WTC11 (cell line): ENCODE results near the gene SEC23IP. TPM values are rescaled to one million over a fixed set of nuclear protein-coding genes. Genes with fewer than 3 reads are reported as not detected.

Experiments used
- ATAC-seq: fragments of 200-7000 bp; cut with Tn5 transposase; 2 replicates; pipeline ENCODE4 v1.10.0; 2021; ENCODE audit warnings: mild to moderate bottlenecking, moderate library complexity
- CTCF ChIA-PET: fragments of 300-600 bp; sonication (Branson Sonifier 250); formaldehyde crosslinking; loops from one replicate; lab custom pipeline; 2021; ENCODE audit warnings: antibody characterized with exemption; lab: Charles Lee
- POLR2A ChIA-PET: fragments of 350-600 bp; sonication (Branson Sonifier 250); formaldehyde crosslinking; loops from one replicate; lab custom pipeline; 2021; ENCODE audit warnings: antibody characterized with exemption; lab: Charles Lee
- DNase-seq: peaks from one replicate; pipeline ENCODE4 v3.0.0; 2021; ENCODE audit warnings: low spot score
- H3K27ac Mint-ChIP-seq: 2 replicates; pipeline ENCODE4 v1.8.0; 2021; ENCODE audit warnings: mixed read lengths
- H3K27me3 Mint-ChIP-seq: 2 replicates; pipeline ENCODE4 v1.8.0; 2021; ENCODE audit warnings: low read depth, mild to moderate bottlenecking, moderate library complexity, mixed read lengths
- H3K36me3 Mint-ChIP-seq: 2 replicates; pipeline ENCODE4 v1.8.0; 2021; ENCODE audit warnings: mixed read lengths
- H3K4me1 Mint-ChIP-seq: 2 replicates; pipeline ENCODE4 v1.8.0; 2022; ENCODE audit warnings: mixed read lengths
- H3K4me3 Mint-ChIP-seq: 2 replicates; pipeline ENCODE4 v1.8.0; 2021; ENCODE audit warnings: mild to moderate bottlenecking, moderate library complexity, mixed read lengths
- H3K9me3 Mint-ChIP-seq: 2 replicates; pipeline ENCODE4 v1.8.0; 2021; ENCODE audit warnings: mixed read lengths
- AR ChIP-seq: fragments of 250-450 bp; sonication (Bioruptor Pico); IDR thresholded peaks from 2 replicates; pipeline ENCODE4 v1.9.0; 2021; ENCODE audit warnings: mild to moderate bottlenecking
- CBFB ChIP-seq: sonication (generic); formaldehyde crosslinking; IDR thresholded peaks from 2 replicates; pipeline ENCODE4 v1.8.1; 2022; ENCODE audit warnings: mild to moderate bottlenecking, low read depth, missing genetic modification reagents
- CTCF ChIP-seq: fragments of 200-600 bp; IDR thresholded peaks from 2 replicates; pipeline ENCODE4 v1.8.0; 2022; ENCODE audit warnings: antibody characterized with exemption
- FOXP1 ChIP-seq: sonication (generic); formaldehyde crosslinking; IDR thresholded peaks from 2 replicates; pipeline ENCODE4 v1.8.0; 2022; ENCODE audit warnings: missing genetic modification reagents, mild to moderate bottlenecking, moderate library complexity, borderline replicate concordance
- IRF1 ChIP-seq: sonication (generic); formaldehyde crosslinking; IDR thresholded peaks from 2 replicates; pipeline ENCODE4 v1.8.0; 2023; ENCODE audit warnings: missing genetic modification reagents
- JUN ChIP-seq: sonication (generic); formaldehyde crosslinking; IDR thresholded peaks from 2 replicates; pipeline ENCODE4 v1.8.0; 2023; ENCODE audit warnings: mild to moderate bottlenecking, missing genetic modification reagents
- MAX ChIP-seq: sonication (generic); formaldehyde crosslinking; IDR thresholded peaks from 2 replicates; pipeline ENCODE4 v1.8.0; 2022; ENCODE audit warnings: mild to moderate bottlenecking, missing genetic modification reagents
- MXD4 ChIP-seq: fragments of 250-450 bp; sonication (Bioruptor Pico); IDR thresholded peaks from 2 replicates; pipeline ENCODE4 v1.8.0; 2021; ENCODE audit warnings: mild to moderate bottlenecking, moderate library complexity, borderline replicate concordance
- NFE2L1 ChIP-seq: sonication (generic); formaldehyde crosslinking; IDR thresholded peaks from 2 replicates; pipeline ENCODE4 v1.8.1; 2023; ENCODE audit warnings: missing genetic modification reagents
- NR2C2 ChIP-seq: sonication (generic); formaldehyde crosslinking; IDR thresholded peaks from 2 replicates; pipeline ENCODE4 v1.8.0; 2022; ENCODE audit warnings: mild to moderate bottlenecking, missing genetic modification reagents
- OVOL2 ChIP-seq: fragments of 250-450 bp; sonication (Bioruptor Pico); IDR thresholded peaks from 2 replicates; pipeline ENCODE4 v1.9.0; 2021; ENCODE audit warnings: mild to moderate bottlenecking, borderline replicate concordance
- PRRX2 ChIP-seq: fragments of 250-450 bp; sonication (Bioruptor Pico); IDR thresholded peaks from 2 replicates; pipeline ENCODE4 v1.8.0; 2021; ENCODE audit warnings: mild to moderate bottlenecking
- SP1 ChIP-seq: sonication (generic); formaldehyde crosslinking; conservative IDR thresholded peaks from 2 replicates; pipeline ENCODE4 v1.8.1; 2022; ENCODE audit warnings: missing genetic modification reagents
- STAT6 ChIP-seq: sonication (generic); formaldehyde crosslinking; conservative IDR thresholded peaks from 2 replicates; pipeline ENCODE4 v1.8.1; 2023; ENCODE audit warnings: mild to moderate bottlenecking, low read depth, missing genetic modification reagents, moderate library complexity
- TCF7 ChIP-seq: sonication (generic); formaldehyde crosslinking; IDR thresholded peaks from 2 replicates; pipeline ENCODE4 v1.8.0; 2022; ENCODE audit warnings: mild to moderate bottlenecking, low read depth, missing genetic modification reagents, moderate library complexity
- TP53 ChIP-seq: sonication (generic); formaldehyde crosslinking; IDR thresholded peaks from 2 replicates; pipeline ENCODE4 v1.8.1; 2023; ENCODE audit warnings: mild to moderate bottlenecking, missing genetic modification reagents
- ZNF121 ChIP-seq: sonication (generic); formaldehyde crosslinking; IDR thresholded peaks from 2 replicates; pipeline ENCODE4 v1.8.0; 2023; ENCODE audit warnings: missing genetic modification reagents
- ZNF138 ChIP-seq: sonication (generic); formaldehyde crosslinking; conservative IDR thresholded peaks from 2 replicates; pipeline ENCODE4 v1.8.1; 2022; ENCODE audit warnings: mild to moderate bottlenecking, moderate library complexity, missing genetic modification reagents
- ZNF396 ChIP-seq: fragments of 250-450 bp; sonication (Bioruptor Pico); IDR thresholded peaks from 2 replicates; pipeline ENCODE4 v1.8.0; 2021; ENCODE audit warnings: mild to moderate bottlenecking, moderate library complexity, borderline replicate concordance
- ZNF671 ChIP-seq: fragments of 250-450 bp; sonication (Bioruptor Pico); IDR thresholded peaks from 2 replicates; pipeline ENCODE4 v1.8.0; 2021; ENCODE audit warnings: mild to moderate bottlenecking
- total RNA-seq: library from RNA; stranded (reverse); gene quantifications from 3 replicates; pipeline ENCODE4 v1.2.3, GENCODE V29; 2021
- TF ChIP-seq, protein P1 (sequence below): fragments of 250-450 bp; sonication (Bioruptor Pico); IDR thresholded peaks from 2 replicates; pipeline ENCODE4 v1.9.0; 2021; ENCODE audit warnings: mild to moderate bottlenecking
- TF ChIP-seq, protein P2 (sequence below): sonication (generic); formaldehyde crosslinking; IDR thresholded peaks from 2 replicates; pipeline ENCODE4 v1.8.1; 2022; ENCODE audit warnings: low read depth, missing genetic modification reagents, borderline replicate concordance

The SEC23IP gene
- total RNA-seq, 1 experiment from 2014 or later = 82.3 TPM

DNA sequence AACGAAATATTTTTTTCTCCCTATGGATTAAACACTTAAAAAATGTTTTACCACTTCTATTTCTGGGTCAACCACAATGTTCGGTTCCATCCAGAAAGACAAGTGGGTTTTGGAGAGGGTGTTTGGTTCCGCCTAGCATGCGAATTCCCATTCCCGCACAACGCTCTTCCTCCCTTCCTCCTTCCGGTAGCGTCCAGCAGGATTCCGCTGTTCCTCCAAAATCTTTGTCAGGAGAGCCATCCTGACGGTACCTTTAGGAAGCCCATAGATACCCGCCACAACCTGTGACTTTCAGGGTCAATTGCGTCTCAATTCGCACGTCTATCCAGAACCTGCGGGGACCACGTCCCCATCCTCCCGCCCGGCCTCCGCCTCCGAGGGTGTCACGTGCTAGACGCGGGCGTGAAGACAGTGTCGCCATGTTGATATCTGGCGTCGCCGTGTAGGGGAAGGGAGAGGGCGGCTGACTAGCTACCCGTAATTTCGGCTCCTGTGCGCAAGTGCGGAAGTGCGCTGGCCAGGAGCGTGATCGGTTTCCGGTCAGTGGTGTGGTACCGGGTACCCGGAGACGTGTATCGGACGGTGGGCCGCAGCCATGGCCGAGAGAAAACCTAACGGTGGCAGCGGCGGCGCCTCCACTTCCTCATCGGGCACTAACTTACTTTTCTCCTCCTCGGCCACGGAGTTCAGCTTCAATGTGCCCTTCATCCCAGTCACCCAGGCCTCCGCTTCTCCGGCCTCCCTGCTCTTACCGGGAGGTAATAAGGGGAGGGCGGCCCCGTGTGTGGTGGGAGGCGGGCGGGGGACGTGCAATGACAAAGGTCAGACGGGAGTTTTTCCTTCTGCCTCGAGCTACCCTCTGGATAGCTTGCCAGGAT, at the start of gene SEC23IP (continued):
- TF ChIP-seq MAX (CRISPR knock-in tag) = peak; percentile 97
- TF ChIP-seq FOXP1 (CRISPR knock-in tag) = peak; percentile 70; the same call in 1 of the 2 replicates
- TF ChIP-seq STAT6 = no peak
- peak; percentile 85; the same call in 1 of the 2 replicates for TF ChIP-seq NFE2L1 (CRISPR knock-in tag)
- peak; percentile 56; the same call in 1 of the 2 replicates for TF ChIP-seq CBFB (CRISPR knock-in tag)
- TF ChIP-seq TP53 (CRISPR knock-in tag) = peak; percentile 68; the same call in 1 of the 2 replicates
- TF ChIP-seq NR2C2 (CRISPR knock-in tag) = no peak
- TF ChIP-seq, protein P1, sequence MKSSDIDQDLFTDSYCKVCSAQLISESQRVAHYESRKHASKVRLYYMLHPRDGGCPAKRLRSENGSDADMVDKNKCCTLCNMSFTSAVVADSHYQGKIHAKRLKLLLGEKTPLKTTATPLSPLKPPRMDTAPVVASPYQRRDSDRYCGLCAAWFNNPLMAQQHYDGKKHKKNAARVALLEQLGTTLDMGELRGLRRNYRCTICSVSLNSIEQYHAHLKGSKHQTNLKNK = no peak
- peak; percentile 91 for TF ChIP-seq SP1 (CRISPR knock-in tag)
- TF ChIP-seq OVOL2 (CRISPR knock-in tag) = no peak; the same call in 1 of the 2 replicates
- 0 out of 2 replicates have a peak, but pooled peaks have one; percentile 14 for TF ChIP-seq ZNF138 (CRISPR knock-in tag)

DNA sequence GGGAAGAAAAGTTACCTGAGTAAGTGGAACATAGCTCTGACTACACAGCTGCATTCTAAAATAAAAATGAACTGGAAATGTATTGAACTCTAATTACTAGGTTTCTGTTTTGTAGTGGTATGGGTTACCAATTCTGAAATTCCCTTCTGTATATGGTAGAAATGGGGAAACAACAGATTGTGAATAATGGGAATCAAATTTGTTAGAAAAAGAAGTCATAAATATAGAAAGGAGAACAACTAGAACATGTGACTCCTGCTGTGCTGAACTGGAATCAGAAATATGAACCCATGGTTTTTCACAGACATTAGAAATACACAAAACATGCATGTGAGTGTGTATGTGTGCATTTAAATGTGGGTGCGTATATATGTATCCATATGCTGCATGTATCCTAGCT, 46.9 kb upstream of the SEC23IP start:
- Mint-ChIP-seq H3K27ac (no peak overlapping the region), H3K36me3 (peaks cover 81% of the 10 kb centered on the region), H3K4me3 (no peak overlapping the region), H3K9me3 (no peaks in the 10 kb centered on the region), H3K27me3 (no peaks in the 10 kb centered on the region), H3K4me1 (no peaks in the 10 kb centered on the region)
- CTCF ChIA-PET = interaction anchor here (0.9 kb wide), 1 partner anchor 95 kb away, joined by 4 read pairs; no protein-coding TSS in a partner anchor
- DNase-seq (no peak), ATAC-seq (no peak)
- POLR2A ChIA-PET = no interaction called here
- TF ChIP-seq JUN (CRISPR knock-in tag) (no peak), ZNF671 (CRISPR knock-in tag) (no peak), MXD4 (CRISPR knock-in tag) (no peak), IRF1 (no peak), OVOL2 (CRISPR knock-in tag) (no peak), TCF7 (CRISPR knock-in tag) (no peak), TP53 (CRISPR knock-in tag) (no peak), AR (no peak), CTCF (no peak), STAT6 (no peak), ZNF121 (no peak), PRRX2 (CRISPR knock-in tag) (no peak), ZNF396 (CRISPR knock-in tag) (no peak), NFE2L1 (CRISPR knock-in tag) (no peak)
- TF ChIP-seq, protein P2, sequence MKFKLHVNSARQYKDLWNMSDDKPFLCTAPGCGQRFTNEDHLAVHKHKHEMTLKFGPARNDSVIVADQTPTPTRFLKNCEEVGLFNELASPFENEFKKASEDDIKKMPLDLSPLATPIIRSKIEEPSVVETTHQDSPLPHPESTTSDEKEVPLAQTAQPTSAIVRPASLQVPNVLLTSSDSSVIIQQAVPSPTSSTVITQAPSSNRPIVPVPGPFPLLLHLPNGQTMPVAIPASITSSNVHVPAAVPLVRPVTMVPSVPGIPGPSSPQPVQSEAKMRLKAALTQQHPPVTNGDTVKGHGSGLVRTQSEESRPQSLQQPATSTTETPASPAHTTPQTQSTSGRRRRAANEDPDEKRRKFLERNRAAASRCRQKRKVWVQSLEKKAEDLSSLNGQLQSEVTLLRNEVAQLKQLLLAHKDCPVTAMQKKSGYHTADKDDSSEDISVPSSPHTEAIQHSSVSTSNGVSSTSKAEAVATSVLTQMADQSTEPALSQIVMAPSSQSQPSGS (CRISPR knock-in tag) = no peak
